ENCODE data around the gene DMRTB1. TPM values are rescaled to one million over a fixed set of nuclear protein-coding genes. Genes with fewer than 3 reads are reported as not detected.

The DMRTB1 gene
- total and polyA plus RNA-seq, 12 donors = not detected

- no peak overlapping the region for H3K4me3 ChIP-seq
- no peak overlapping the region for H3K27ac ChIP-seq
- no peaks in the 10 kb centered on the region for H3K27me3 ChIP-seq
- WGBS, 2 donors = 95 to 97% methylated on average over 7 of the region's 7 CpGs
- TF ChIP-seq, protein P1, sequence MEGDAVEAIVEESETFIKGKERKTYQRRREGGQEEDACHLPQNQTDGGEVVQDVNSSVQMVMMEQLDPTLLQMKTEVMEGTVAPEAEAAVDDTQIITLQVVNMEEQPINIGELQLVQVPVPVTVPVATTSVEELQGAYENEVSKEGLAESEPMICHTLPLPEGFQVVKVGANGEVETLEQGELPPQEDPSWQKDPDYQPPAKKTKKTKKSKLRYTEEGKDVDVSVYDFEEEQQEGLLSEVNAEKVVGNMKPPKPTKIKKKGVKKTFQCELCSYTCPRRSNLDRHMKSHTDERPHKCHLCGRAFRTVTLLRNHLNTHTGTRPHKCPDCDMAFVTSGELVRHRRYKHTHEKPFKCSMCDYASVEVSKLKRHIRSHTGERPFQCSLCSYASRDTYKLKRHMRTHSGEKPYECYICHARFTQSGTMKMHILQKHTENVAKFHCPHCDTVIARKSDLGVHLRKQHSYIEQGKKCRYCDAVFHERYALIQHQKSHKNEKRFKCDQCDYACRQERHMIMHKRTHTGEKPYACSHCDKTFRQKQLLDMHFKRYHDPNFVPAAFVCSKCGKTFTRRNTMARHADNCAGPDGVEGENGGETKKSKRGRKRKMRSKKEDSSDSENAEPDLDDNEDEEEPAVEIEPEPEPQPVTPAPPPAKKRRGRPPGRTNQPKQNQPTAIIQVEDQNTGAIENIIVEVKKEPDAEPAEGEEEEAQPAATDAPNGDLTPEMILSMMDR (IDR thresholded peaks at IDR 0.05) = no peak
- ATAC-seq = no peak
- H3K36me3 ChIP-seq = no peaks in the 10 kb centered on the region
- no peak for DNase-seq
- no peaks in the 10 kb centered on the region for H3K9me3 ChIP-seq
- peaks cover 0 to 29% (median 10%) of the 10 kb centered on the region in 9 donors for H3K4me1 ChIP-seq
- intact Hi-C loops (cut with DNase I) = no loop called here
These were observed 57.0 kb downstream of the DMRTB1 start for GRCh38 chr1:53516181-53516580.

Other genes with a start within 250 kb of the DMRTB1 start
- gene CZIB, start 238.8 kb upstream of the DMRTB1 start, total RNA-seq = 10 to 100 TPM; 41.8 to 54.6 (median 48.4) TPM
- gene CZIB, start 238.8 kb upstream of the DMRTB1 start, polyA plus RNA-seq = 10 to 100 TPM; 62.9 to 97.3 TPM
- gene MAGOH, start 220.9 kb upstream of the DMRTB1 start, total RNA-seq = 10 to 100 TPM; 17.3 to 31.5 (median 22.6) TPM
- gene MAGOH, start 220.9 kb upstream of the DMRTB1 start, polyA plus RNA-seq = 10 to 100 TPM; 61.1 to 67.3 TPM
- gene LRP8, start 131.3 kb upstream of the DMRTB1 start, total RNA-seq = 1 to 10 TPM; 1.7 to 4.7 (median 2.3) TPM
- 1 to 10 TPM in 1 of 2 donors, under 1 TPM in 1; 0.37 to 1.1 TPM for gene LRP8, start 131.3 kb upstream of the DMRTB1 start, polyA plus RNA-seq